IPS-18c (cell line): ENCODE results near the gene MYO18A.
A peak's percentile ranks its signal among the peaks of the same experiment; 100 is the strongest.

Experiments used
- H3K4me3 ChIP-seq: 2 replicates; pipeline ENCODE4 v1.7.0; 2013; ENCODE audit warnings: low read depth, mild to moderate bottlenecking, low read length, moderate library complexity; ENCODE audit not compliant: insufficient read depth
- H3K9me3 ChIP-seq: one replicate; pipeline ENCODE4 v1.6.1; 2013; ENCODE audit warnings: mild to moderate bottlenecking, low read length, moderate library complexity; ENCODE audit not compliant: control insufficient read depth, insufficient read depth

Gene MYO18A

DNA sequence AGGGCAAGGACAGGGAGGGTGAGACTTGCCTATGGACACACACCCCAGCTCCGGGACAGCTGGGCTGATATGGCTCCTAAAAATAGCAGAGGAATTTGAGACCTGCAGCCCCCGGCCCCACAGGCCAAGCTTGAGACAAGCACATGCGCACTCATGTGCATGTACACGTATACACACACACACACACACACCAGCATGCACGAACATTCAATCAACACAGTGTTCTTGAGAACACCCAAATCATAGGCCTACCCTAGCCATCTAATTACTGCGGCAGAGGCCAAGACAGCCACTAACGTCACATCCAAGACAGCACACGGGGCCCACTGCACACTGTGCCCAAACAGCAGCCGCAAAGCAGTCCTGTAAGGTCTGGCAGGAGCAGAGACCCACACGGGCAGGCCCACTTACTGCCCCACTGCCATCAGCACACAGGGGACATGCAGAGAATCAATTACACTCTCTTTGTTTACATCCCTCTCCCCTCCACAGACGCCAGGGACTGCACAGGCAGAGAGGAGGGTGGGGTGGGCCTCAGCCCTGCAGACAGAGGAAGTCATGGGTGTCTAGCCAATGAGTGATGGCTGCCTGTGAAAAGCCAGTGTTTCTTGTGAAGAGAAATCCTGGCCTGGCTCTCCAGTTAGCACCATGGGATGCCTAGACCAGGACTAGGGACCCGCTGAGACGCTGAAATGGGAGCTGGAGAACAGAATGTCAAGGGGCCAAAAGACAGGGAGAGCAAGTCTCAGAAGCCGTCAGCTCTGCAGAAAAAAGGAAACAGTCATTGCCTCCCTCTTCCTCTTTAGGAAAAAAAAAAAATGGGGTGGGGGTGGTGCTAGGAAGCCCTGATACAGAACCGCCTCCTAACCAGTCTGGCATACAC is 39.3 kb downstream of the MYO18A start:
- Histone ChIP-seq H3K4me3 (no peak overlapping the region), H3K9me3 (no peaks in the 10 kb centered on the region)

DNA sequence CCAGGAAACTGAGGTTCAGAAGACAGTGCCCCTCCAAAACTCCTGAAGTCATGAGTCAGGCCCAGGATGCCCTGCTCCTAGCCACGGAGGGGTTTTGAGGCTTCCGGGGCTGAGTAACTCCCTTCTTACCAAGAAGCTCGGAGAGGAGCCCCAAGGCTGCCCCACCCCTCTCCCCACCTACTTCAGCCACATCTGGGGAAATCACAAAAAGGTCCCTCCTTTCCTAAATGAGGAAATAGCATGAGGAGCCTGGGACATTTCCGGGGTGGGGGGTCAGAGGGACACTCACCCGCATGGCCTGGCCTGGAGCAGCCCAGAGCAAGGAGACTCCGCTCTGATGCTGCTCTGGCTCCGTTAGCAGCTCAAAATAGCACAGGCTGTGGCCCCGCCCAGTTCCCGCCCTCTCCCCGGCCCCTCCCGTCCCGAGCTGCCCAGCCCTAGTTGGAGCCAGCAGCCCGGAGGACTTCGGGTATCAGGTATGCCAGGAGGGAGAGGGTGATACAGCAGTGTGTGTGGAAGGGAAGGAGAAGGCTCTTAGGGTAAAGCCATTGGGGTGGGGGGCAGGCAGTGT is 40.1 kb downstream of the MYO18A start:
- no peak overlapping the region; the same call in 1 of the 2 replicates for H3K4me3 ChIP-seq
- no peaks in the 10 kb centered on the region for H3K9me3 ChIP-seq

DNA sequence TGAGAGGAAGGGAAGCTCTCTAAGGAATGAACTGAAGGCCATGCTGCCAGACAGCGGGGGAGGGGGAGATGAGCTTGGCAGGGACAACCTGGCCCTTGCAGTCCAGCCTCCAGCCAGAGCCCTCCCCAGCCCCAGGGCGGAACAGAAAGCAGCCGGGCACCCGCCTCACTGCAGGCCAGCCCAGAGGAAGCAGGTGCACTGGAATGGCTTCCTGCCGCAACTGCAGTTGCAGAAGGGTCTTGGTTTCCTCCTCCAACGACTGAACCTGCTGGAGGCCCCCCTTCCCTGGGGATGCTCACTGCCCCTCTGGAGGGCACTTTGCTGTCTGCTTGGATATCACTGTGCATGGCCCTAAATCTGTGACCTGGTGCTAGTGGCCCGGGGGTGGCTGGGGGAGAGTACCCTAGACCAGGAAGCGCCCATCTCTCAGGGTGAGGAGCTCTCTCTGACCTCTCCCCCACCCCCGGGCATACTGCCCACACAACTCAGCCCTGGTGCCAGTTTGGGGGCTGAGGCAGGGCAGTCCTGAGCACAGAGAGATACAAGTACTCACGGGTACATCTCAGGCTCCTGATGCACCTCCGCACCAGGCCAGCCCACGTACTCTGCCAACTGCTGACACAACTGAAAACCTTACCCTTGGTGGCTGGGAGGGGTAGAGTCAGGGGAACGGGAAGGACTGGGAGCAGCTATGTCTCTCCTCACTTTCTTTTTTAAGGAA is 41.1 kb downstream of the MYO18A start:
- H3K4me3 ChIP-seq: no peak overlapping the region
- H3K9me3 ChIP-seq: no peaks in the 10 kb centered on the region

DNA sequence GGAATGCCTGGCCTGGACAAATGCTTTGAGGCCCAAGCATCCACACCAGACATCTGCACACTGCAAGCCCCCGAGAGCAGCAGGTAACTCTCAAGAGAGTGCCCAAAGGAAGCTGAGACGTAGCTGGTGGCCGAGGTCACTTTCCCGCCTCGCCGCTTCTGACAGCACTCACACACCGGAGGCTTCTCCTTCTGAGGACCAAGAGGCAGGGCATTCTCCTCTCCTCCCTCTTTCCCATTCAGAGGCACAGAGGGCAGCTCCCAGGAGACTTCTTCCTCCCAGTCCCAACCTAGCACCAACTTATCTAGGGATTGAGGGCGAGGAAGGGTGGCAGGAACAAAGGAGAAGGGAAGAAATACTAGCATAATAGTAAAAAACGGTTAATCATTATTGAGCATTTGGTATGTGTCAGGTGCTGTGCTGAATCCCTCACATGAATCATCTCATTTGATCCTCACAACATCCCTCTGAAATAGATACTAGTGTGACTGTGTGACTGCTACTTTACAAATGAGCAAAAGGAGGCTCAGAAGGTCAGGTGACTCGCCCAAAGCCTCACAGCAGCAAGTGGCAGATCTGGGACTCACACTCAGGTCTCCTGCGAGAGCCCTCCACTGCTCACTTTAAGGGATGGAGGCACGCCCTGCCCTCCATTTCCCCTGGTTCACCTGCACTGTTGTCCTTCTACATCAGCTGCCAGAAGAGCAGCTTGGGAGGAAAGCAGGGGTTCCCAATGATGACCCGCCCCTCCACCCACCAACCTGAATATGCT is 41.8 kb downstream of the MYO18A start:
- Histone ChIP-seq H3K9me3 (no peaks in the 10 kb centered on the region), H3K4me3 (no peak overlapping the region)

- Histone ChIP-seq H3K4me3 (no peak overlapping the region), H3K9me3 (no peaks in the 10 kb centered on the region)
These were observed 43.0 kb downstream of the MYO18A start for GRCh38 chr17:29136998-29137730.

GRCh38 chr17:29135464-29135863 is 44.7 kb downstream of the MYO18A start:
- Histone ChIP-seq H3K9me3 (no peaks in the 10 kb centered on the region), H3K4me3 (no peak overlapping the region)

GRCh38 chr17:29133121-29133713 is 47.0 kb downstream of the MYO18A start:
- H3K9me3 ChIP-seq: no peaks in the 10 kb centered on the region
- H3K4me3 ChIP-seq: peak overlapping the region; percentile 16; the same call in 1 of the 2 replicates

- H3K9me3 ChIP-seq: no peaks in the 10 kb centered on the region
- H3K4me3 ChIP-seq: no peak overlapping the region
These were observed 48.1 kb downstream of the MYO18A start for GRCh38 chr17:29131814-29132682.

DNA sequence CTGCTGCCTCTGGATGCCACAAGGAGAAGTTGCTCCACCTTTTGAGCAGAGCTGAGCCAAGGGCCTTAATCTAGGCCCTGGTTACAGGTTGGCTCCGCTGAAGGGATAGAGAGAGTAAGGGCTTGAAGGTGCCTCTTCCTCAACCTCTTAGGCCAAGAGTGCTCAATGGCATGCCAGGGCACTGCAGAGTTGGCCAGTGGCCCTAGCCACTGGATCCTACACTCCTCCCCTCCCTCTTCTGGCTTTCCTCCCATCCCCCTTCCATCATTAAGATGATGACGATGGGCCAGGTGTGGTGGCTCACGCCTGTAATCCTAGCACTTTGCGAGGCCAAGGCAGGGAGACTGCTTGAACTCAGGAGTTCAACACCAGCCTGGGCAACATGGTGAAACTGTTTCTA is 50.5 kb downstream of the MYO18A start:
- no peak overlapping the region for H3K4me3 ChIP-seq
- no peaks in the 10 kb centered on the region for H3K9me3 ChIP-seq

DNA sequence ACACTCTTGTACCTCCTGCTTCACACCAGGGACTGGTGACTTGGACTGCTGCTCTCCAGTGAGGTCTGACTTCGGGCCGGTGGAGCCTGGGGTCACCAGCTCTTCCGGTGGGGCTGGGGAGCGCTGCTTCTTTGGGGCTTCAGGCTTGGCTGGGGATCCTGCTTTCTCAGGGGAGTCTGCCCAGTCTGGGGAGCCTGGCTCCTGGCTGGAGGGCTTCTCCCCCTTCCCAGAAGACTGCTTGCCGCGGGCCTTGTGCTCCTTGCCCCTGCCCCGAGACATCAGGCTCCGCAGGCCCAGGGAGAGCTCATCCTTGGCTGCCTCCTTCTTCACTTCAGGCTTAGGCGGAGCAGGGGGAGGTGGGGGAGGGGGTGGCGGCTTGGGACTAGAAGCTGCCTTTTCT is 52.4 kb downstream of the MYO18A start:
- Histone ChIP-seq H3K4me3 (no peak overlapping the region), H3K9me3 (no peaks in the 10 kb centered on the region)

DNA sequence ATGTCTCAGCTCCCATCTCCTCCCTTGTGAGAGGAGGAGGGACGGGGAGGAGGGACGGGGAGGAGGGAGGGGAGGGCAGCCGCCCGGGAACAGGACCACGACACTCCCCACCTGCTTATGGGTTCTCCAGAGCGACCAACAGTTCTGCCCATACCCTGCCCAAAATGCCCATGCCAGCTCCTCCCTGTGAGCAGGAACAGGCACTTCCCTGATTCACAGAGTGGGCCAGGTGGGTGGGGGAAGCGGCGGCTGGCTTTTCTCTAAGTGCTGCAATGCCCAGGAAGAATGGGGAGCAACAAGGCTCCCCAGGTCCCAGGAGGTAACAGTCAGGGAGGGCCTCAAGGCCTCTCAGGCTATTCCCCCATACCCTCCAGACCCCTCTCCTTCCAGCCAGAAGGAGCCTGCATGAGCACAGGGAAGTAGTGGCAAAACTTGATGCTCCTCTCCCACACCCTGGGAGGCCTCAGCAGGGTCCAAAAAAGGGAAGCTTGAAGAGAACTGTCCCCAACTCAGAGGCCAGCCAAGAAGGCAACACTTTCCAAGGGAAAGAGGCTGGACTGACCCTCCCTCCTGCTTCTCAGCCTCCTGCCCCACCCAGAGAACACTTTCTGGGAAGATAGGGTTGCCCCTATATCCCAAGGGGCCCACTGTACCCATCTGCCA is 53.8 kb downstream of the MYO18A start:
- Histone ChIP-seq H3K4me3 (no peak overlapping the region), H3K9me3 (no peaks in the 10 kb centered on the region)

GRCh38 chr17:29125651-29126050 is 54.5 kb downstream of the MYO18A start:
- Histone ChIP-seq H3K9me3 (no peaks in the 10 kb centered on the region), H3K4me3 (no peak overlapping the region)

GRCh38 chr17:29124925-29125273 is 55.3 kb downstream of the MYO18A start:
- Histone ChIP-seq H3K4me3 (no peak overlapping the region), H3K9me3 (no peaks in the 10 kb centered on the region)

GRCh38 chr17:29124135-29124924 is 55.9 kb downstream of the MYO18A start:
- Histone ChIP-seq H3K4me3 (no peak overlapping the region), H3K9me3 (no peaks in the 10 kb centered on the region)

DNA sequence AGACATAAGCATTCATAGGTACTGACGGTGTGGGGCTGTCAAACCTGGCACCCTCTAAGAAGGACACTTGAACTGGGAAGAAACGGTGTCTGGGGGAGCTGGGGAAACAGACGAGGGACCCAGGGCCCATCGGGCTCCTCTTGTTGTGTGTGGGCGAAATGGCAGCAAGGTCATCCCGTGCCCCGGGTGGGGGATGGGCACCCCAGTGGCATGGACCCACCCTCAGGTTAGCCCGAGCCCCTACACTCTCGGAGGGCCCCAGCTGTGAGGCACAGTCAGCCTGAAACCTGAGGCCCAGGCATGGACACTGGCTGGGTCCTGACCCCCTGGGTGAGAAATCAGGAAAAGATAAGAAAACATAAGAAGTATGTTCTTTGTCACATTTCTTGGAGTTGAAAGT is 57.1 kb downstream of the MYO18A start:
- no peaks in the 10 kb centered on the region for H3K9me3 ChIP-seq
- H3K4me3 ChIP-seq: no peak overlapping the region
